Activated CD8-positive, alpha-beta memory T cell treated with anti-CD3 and anti-CD28 coated beads for 36 hours (primary cell): ENCODE measurements around the gene PRKCH. TPM values are rescaled to one million over a fixed set of nuclear protein-coding genes. Genes with fewer than 3 reads are reported as not detected.

ENCODE experiments used
- CTCF ChIA-PET: fragments of 350-600 bp; sonication (Branson Sonifier 250); formaldehyde crosslinking; loops from one replicate; lab custom pipeline; 2021; ENCODE audit warnings: antibody characterized with exemption; lab: Charles Lee
- POLR2A ChIA-PET: fragments of 350-600 bp; sonication (Branson Sonifier 250); formaldehyde crosslinking; loops from one replicate; lab custom pipeline; 2021; ENCODE audit warnings: antibody characterized with exemption; lab: Charles Lee
- total RNA-seq, 2 experiments: library from RNA; stranded (reverse); gene quantifications; one replicate each; pipeline ENCODE4 v1.2.3, GENCODE V29; 2021

Gene PRKCH
- total RNA-seq, 2 experiments from 2014 or later, result 185 to 189 TPM

GRCh38 chr14:61328626-61329262 is 7.4 kb downstream of the PRKCH start:
- ChIA-PET POLR2A (interaction anchor here (0.6 to 1.3 kb wide), 5 partner anchors 15 to 148 kb away, joined by 3 to 7 read pairs (median 5); no protein-coding TSS in a partner anchor), CTCF (interaction anchor here (0.6 to 1.0 kb wide), 3 partner anchors 13 to 225 kb away, joined by 3 to 5 read pairs (median 3); no protein-coding TSS in a partner anchor)

DNA sequence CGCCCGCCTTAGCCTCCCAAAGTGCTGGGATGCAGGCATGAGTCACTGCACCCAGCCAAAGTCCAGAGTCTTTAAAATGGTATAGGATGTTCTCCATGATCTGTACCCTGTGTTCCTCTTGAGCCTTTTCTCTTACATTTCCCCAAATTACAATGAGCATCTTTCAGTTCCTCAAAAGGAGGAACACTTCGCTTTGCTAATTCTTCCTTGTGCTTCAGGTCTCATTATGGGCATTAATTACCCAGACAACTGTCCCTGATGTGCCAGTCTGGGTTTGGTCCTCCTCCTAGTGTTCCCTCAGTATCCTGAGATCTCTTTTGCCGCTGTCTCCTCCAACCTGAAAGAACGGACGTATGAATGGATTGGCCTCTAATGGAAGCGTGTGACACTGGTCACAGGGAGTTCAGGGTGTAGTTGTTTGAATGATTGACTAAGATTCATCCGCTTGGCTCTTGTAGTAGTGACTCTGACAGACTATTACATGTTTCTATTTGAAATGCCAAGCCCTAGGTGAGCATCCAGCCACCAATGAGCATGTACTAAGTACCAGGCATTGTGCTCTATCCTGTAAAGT is 8.2 kb downstream of the PRKCH start:
- CTCF ChIA-PET, result interaction anchor here (0.6 to 1.6 kb wide), 4 partner anchors 12 to 224 kb away, joined by 3 to 7 read pairs (median 4); no protein-coding TSS in a partner anchor
- POLR2A ChIA-PET, result interaction anchor here (0.7 to 1.6 kb wide), 7 partner anchors 8 to 147 kb away, joined by 3 to 9 read pairs (median 5); partner anchors contain the start of genes PRKCH and TMEM30B

GRCh38 chr14:61330511-61330910 is 9.1 kb downstream of the PRKCH start:
- ChIA-PET CTCF (interaction anchor here (0.9 to 1.6 kb wide), 7 partner anchors 11 to 146 kb away, joined by 3 to 7 read pairs (median 4); no protein-coding TSS in a partner anchor), POLR2A (interaction anchor here (0.7 to 2.4 kb wide), 10 partner anchors 9 to 147 kb away, joined by 3 to 12 read pairs (median 5); partner anchors contain the start of genes PRKCH and TMEM30B)

DNA sequence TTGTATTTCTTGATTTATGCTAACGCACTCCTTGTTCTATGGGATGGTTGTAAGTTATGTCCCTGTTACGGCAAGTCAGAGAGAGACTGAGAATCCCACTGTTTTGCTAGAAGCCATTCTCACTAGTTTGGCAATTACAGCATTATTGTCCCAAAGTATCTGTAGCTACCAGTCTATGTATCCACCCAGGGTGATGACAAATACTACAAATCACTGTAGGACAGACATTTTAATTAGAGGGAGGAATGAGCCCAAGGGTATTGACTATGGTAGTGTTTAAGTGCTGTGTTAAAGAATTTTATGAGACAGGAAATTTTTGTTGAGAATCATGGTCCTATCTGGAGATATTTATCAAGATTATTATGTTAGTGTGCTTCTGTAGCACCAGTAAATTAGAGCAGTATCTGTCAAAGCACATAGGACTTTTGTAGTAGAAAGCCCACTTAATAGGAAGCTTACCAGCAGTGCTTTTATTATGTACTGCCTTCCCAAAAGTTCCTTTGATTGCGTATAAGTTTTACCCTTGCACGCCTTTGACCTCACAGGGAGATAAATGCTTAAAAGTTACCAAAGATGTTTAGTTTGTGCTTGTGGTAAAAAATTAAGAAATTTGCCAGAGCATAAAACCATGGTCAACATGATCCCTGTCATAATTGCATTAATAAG is 10.7 kb downstream of the PRKCH start:
- POLR2A ChIA-PET, result interaction anchor here (1.1 to 4.7 kb wide), 6 partner anchors 10 to 58 kb away, joined by 3 to 41 read pairs (median 16); partner anchors contain the start of gene PRKCH
- CTCF ChIA-PET, result interaction anchor here (1.4 to 3.4 kb wide), 6 partner anchors 10 to 121 kb away, joined by 3 to 14 read pairs (median 6); partner anchors contain the start of gene PRKCH

GRCh38 chr14:61332658-61333029 is 11.3 kb downstream of the PRKCH start:
- CTCF ChIA-PET, result interaction anchor here (1.6 to 3.4 kb wide), 4 partner anchors 10 to 18 kb away, joined by 5 to 14 read pairs (median 6); partner anchors contain the start of gene PRKCH
- POLR2A ChIA-PET, result interaction anchor here (0.8 to 4.7 kb wide), 6 partner anchors 10 to 120 kb away, joined by 3 to 41 read pairs (median 16); partner anchors contain the start of gene PRKCH

DNA sequence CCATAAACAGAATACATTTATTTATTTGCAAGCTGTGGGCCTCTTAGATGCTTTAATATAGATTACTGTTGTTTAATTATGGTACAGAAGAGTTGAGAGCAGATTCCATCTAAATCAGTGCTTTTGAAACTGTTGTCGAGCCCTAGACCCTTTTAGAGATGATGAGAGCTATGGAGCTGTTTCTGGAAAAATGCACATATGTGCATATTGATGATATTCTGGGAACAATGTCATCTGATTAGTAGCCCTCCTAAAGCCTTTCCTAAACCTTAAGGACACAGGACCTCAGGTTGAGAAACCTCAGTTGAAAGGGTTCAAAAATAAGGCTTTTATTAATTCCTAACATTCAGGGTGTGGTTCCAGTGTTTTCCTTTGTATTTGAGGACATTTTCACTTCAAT is 11.7 kb downstream of the PRKCH start:
- POLR2A ChIA-PET, result interaction anchor here (0.7 to 4.7 kb wide), 6 partner anchors 9 to 119 kb away, joined by 3 to 41 read pairs (median 12); partner anchors contain the start of gene PRKCH
- CTCF ChIA-PET, result interaction anchor here (1.6 to 3.4 kb wide), 4 partner anchors 11 to 18 kb away, joined by 5 to 14 read pairs (median 6); partner anchors contain the start of gene PRKCH

- ChIA-PET CTCF (interaction anchor here (1.0 to 3.4 kb wide), 6 partner anchors 12 to 363 kb away, joined by 3 to 14 read pairs (median 3); partner anchors contain the start of gene PRKCH), POLR2A (interaction anchor here (0.6 to 4.7 kb wide), 6 partner anchors 10 to 69 kb away, joined by 3 to 41 read pairs (median 12); partner anchors contain the start of gene PRKCH)
These were observed 12.9 kb downstream of the PRKCH start for GRCh38 chr14:61334197-61334701.

GRCh38 chr14:61335049-61335448 is 13.7 kb downstream of the PRKCH start:
- ChIA-PET CTCF (interaction anchor here (1.0 to 1.1 kb wide), 4 partner anchors 16 to 362 kb away, joined by 3 read pairs; no protein-coding TSS in a partner anchor), POLR2A (interaction anchor here (1.1 to 4.7 kb wide), 4 partner anchors 9 to 68 kb away, joined by 4 to 41 read pairs (median 22); partner anchors contain the start of gene PRKCH)

DNA sequence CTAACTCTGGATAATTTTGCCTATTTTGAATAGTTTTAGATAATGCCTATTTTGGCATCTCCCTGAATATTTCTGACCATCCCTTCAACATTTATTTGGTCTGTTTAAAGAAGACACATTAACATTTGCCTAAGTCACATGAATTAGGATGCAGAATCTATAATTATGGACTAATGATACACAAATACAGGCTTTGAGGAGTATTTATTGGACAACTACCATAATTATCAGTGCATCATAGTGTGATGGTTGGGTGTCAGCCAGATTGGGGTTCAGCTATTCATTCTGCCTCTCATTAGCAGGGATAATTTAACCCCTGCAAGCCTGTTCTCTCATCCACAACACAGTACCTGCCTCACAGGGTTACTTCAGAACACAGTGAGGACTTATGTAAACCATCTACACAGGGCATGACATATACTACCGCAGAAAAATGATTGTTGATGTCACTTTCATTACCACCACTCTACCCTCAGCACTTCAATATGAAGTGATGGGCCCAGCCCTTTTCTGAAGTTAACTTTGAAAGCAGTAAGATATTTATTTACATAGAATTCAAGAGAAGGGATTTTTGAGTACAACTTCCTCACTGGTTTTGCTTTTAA is 14.4 kb downstream of the PRKCH start:
- POLR2A ChIA-PET, result interaction anchor here (3.8 to 4.7 kb wide), 2 partner anchors 11 to 13 kb away, joined by 20 to 41 read pairs; partner anchors contain the start of gene PRKCH
- CTCF ChIA-PET, result interaction anchor here (0.7 kb wide), 1 partner anchor 32 kb away, joined by 3 read pairs; no protein-coding TSS in a partner anchor

GRCh38 chr14:61337893-61338292 is 16.5 kb downstream of the PRKCH start:
- POLR2A ChIA-PET, result interaction anchor here (1.9 kb wide), 1 partner anchor 15 kb away, joined by 7 read pairs; no protein-coding TSS in a partner anchor
- CTCF ChIA-PET, result interaction anchor here (1.0 to 1.8 kb wide), 2 partner anchors 14 to 44 kb away, joined by 3 read pairs; no protein-coding TSS in a partner anchor

- CTCF ChIA-PET, result interaction anchor here (1.0 to 1.8 kb wide), 2 partner anchors 15 to 44 kb away, joined by 3 read pairs; no protein-coding TSS in a partner anchor
- POLR2A ChIA-PET, result interaction anchor here (0.6 to 1.9 kb wide), 2 partner anchors 16 to 51 kb away, joined by 3 to 7 read pairs; no protein-coding TSS in a partner anchor
These were observed 17.1 kb downstream of the PRKCH start for GRCh38 chr14:61338457-61338856.

DNA sequence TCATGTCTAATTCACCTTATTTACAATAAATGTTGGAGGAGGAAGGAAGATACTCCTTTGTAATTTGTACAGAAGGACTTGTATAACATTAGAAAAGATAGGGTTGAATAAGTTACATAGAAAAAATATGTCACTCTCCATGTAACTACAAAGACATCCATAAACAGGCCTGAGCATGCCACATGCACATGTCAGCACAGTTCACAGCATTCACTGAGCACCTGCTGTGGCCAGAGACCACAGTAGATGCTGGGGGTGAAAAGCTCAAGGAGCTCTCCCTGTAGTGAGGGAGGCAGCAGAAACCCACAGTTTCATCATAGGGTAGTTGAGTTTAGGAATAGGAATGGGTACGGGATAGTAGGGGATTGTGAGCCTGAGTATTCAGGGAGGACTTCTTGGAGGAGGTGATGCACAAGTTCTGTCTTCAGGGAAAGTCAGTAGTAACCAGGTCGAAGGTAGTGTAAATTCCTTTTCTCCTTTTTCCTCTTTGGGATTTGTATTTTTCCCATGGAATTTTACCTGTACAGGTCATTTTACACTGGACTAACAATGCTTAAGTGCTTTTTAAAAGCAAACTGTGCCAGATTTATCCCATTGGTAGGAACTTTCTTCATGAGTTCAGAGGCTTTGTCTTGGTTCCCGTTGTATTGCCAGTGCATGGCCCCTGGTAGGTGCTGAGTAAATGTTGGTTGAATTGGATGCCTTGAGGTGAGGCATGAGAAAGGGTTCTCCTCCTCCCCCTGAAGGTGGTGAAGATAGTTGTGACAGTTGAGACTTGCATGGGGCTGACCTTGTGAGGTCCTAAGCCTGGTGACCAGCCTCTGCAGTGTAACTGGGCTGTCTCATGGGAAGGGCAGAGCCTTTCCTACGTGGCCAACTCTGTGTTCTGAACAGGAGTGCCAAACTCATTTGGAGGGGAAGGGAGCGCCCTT is 20.2 kb downstream of the PRKCH start:
- CTCF ChIA-PET, result interaction anchor here (0.7 to 2.1 kb wide), 5 partner anchors 10 to 45 kb away, joined by 3 to 7 read pairs (median 4); no protein-coding TSS in a partner anchor
- POLR2A ChIA-PET, result interaction anchor here (1.2 to 2.4 kb wide), 4 partner anchors 9 to 47 kb away, joined by 3 to 11 read pairs (median 6); no protein-coding TSS in a partner anchor

DNA sequence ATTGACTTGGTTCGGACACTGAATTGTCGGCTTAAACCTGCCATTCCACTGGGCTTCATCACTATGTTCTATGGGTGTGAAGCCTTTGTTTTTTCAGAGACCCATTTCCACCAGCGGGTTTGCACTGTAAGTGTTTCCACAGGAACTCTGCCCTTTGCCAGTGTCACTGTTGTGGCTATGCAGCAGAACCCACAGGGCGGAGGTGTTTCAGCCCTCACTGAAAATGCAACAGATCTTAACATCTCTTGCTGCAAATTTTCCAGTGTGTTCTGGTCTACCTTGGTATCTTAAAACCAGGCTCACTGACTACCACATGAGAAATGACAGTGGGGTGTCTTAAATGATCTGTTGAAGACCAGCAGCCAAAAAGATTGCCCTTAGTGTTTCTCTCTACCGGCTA is 21.1 kb downstream of the PRKCH start:
- ChIA-PET POLR2A (interaction anchor here (1.2 to 2.4 kb wide), 4 partner anchors 10 to 46 kb away, joined by 3 to 11 read pairs (median 6); no protein-coding TSS in a partner anchor), CTCF (interaction anchor here (0.7 to 2.1 kb wide), 4 partner anchors 9 to 44 kb away, joined by 3 to 7 read pairs (median 4); no protein-coding TSS in a partner anchor)

DNA sequence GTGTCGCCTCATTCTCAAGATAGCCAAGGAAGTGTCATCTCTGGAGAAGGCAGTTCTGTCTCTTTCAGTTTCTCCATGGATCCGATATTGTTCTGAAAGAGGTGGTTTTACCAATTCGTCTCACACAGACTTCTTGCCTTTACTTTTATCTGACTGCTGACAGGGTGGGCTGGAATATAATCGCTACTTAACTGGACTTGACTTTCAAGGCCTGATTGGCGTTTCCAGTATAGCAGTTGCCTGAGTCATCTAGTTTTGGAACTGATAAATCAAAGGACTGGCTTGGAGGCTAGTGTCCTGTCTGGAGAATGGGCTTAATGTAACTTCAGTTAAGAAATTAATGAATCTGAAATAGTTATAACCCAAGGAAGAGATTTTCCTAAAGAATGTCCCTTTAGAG is 21.6 kb downstream of the PRKCH start:
- ChIA-PET CTCF (interaction anchor here (0.7 to 1.3 kb wide), 5 partner anchors 8 to 112 kb away, joined by 3 to 6 read pairs (median 4); no protein-coding TSS in a partner anchor), POLR2A (interaction anchor here (0.7 to 2.4 kb wide), 5 partner anchors 10 to 60 kb away, joined by 3 to 11 read pairs (median 3); no protein-coding TSS in a partner anchor)

DNA sequence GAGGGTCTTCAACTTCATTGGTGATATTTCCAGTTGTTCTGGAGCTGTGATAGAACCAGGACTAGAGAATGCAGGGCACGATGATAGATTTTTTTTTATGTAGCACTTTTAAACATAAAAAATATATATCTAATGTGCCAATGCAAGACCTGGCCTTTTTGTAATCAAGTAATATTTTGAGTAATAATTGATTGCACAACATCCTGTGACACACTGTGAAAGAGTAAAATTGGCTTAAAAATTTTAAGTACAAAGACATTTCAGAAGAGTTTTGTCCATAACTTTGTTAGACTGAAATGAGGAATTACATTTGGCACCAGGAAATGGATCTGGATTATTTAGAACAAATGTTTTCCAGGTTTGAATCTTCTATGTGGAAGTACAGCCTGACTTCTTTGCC is 22.1 kb downstream of the PRKCH start:
- ChIA-PET POLR2A (interaction anchor here (0.7 to 2.4 kb wide), 6 partner anchors 10 to 59 kb away, joined by 3 to 23 read pairs (median 4); partner anchors contain the start of gene PRKCH), CTCF (interaction anchor here (0.7 to 1.3 kb wide), 6 partner anchors 10 to 113 kb away, joined by 3 to 6 read pairs (median 4); no protein-coding TSS in a partner anchor)
